Activated CD8-positive, alpha-beta memory T cell treated with anti-CD3 and anti-CD28 coated beads, Interleukin-2, amount 10 ng/mL, durations not matched to agents 7 days and 5 days (primary cell): ENCODE data around the gene RABGEF1. TPM values are rescaled to one million over a fixed set of nuclear protein-coding genes. Genes with fewer than 3 reads are reported as not detected.
A peak's percentile ranks its signal among the peaks of the same experiment; 100 is the strongest.
"Not testable (repeated sequence)": the region's sequence is repeated elsewhere in the genome, so short reads cannot be mapped to it uniquely, and the experiment has no call there.

ENCODE experiments used
- ATAC-seq: fragments of 150-1000 bp; cut with Tn5 transposase; one replicate; pipeline ENCODE4 v1.10.0; 2021; ENCODE audit warnings: moderate library complexity
- CTCF ChIA-PET: fragments of 350-600 bp; sonication (Branson Sonifier 250); formaldehyde crosslinking; loops from one replicate; lab custom pipeline; 2021; ENCODE audit warnings: antibody characterized with exemption; lab: Charles Lee
- DNase-seq: peaks from one replicate; pipeline ENCODE4 v3.0.0-alpha.2; 2020
- H3K27ac Mint-ChIP-seq: one replicate; pipeline ENCODE4 v1.8.0; 2021; ENCODE audit warnings: mild to moderate bottlenecking, mixed read lengths
- H3K27me3 Mint-ChIP-seq: one replicate; pipeline ENCODE4 v1.8.0; 2021; ENCODE audit warnings: mixed read lengths
- H3K36me3 Mint-ChIP-seq: one replicate; pipeline ENCODE4 v1.8.0; 2021; ENCODE audit warnings: mild to moderate bottlenecking, mixed read lengths
- H3K4me1 Mint-ChIP-seq: one replicate; pipeline ENCODE4 v1.8.0; 2021; ENCODE audit warnings: mixed read lengths
- H3K4me3 Mint-ChIP-seq: one replicate; pipeline ENCODE4 v1.8.0; 2021; ENCODE audit warnings: mild to moderate bottlenecking, moderate library complexity, mixed read lengths
- H3K9me3 Mint-ChIP-seq: one replicate; pipeline ENCODE4 v1.8.0; 2022; ENCODE audit warnings: low read depth, mixed read lengths
- total RNA-seq, 2 experiments: library from RNA; stranded (reverse); gene quantifications; one replicate each; pipeline ENCODE4 v1.2.3, GENCODE V29; 2021

The RABGEF1 gene
- total RNA-seq, 2 experiments from 2014 or later, result 21.7 to 25.6 TPM

- peak; percentile 59 for DNase-seq
- peaks cover 23% of the 10 kb centered on the region for H3K4me1 Mint-ChIP-seq
These were observed 606 bp upstream of the RABGEF1 start for GRCh38 chr7:66739953-66740301.

GRCh38 chr7:66740980-66741709 is 612 bp downstream of the RABGEF1 start:
- not testable (repeated sequence) for H3K9me3 Mint-ChIP-seq

More at GRCh38 chr7:66739953-66740301, 606 bp upstream of the RABGEF1 start:
- no peaks in the 10 kb centered on the region for H3K27me3 Mint-ChIP-seq
- ATAC-seq, result peak; percentile 8
- H3K27ac Mint-ChIP-seq, result peak overlapping the region; percentile 99
- CTCF ChIA-PET, result interaction anchor here (1.0 to 2.6 kb wide), 2 partner anchors 112 to 246 kb away, joined by 3 to 7 read pairs; partner anchors contain the start of gene KCTD7
- peak overlapping the region; percentile 98 for H3K4me3 Mint-ChIP-seq
- H3K9me3 Mint-ChIP-seq, result peaks cover 4% of the 10 kb centered on the region
- H3K36me3 Mint-ChIP-seq, result peaks cover 28% of the 10 kb centered on the region

GRCh38 chr7:66741710-66742049 is 1.1 kb downstream of the RABGEF1 start:
- peak overlapping the region; percentile 98 for H3K4me3 Mint-ChIP-seq
- H3K36me3 Mint-ChIP-seq, result peaks cover 15% of the 10 kb centered on the region
- CTCF ChIA-PET, result interaction anchor here (0.6 kb wide), 1 partner anchor 84 kb away, joined by 3 read pairs; no protein-coding TSS in a partner anchor
- H3K4me1 Mint-ChIP-seq, result peaks cover 24% of the 10 kb centered on the region
- no peaks in the 10 kb centered on the region for H3K27me3 Mint-ChIP-seq
- H3K9me3 Mint-ChIP-seq, result no peaks in the 10 kb centered on the region
- no peak for ATAC-seq
- DNase-seq, result no peak
- no peak overlapping the region for H3K27ac Mint-ChIP-seq

More at GRCh38 chr7:66740980-66741709, 612 bp downstream of the RABGEF1 start:
- Mint-ChIP-seq H3K27ac (peak overlapping the region; percentile 99), H3K36me3 (peaks cover 18% of the 10 kb centered on the region), H3K4me3 (peak overlapping the region; percentile 98), H3K4me1 (peaks cover 27% of the 10 kb centered on the region)
- DNase-seq (peak; percentile 70), ATAC-seq (peak; percentile 34)
- CTCF ChIA-PET, result interaction anchor here (0.6 to 2.6 kb wide), 3 partner anchors 83 to 247 kb away, joined by 3 to 7 read pairs (median 3); partner anchors contain the start of gene KCTD7
- H3K27me3 Mint-ChIP-seq, result not testable (repeated sequence)

DNA sequence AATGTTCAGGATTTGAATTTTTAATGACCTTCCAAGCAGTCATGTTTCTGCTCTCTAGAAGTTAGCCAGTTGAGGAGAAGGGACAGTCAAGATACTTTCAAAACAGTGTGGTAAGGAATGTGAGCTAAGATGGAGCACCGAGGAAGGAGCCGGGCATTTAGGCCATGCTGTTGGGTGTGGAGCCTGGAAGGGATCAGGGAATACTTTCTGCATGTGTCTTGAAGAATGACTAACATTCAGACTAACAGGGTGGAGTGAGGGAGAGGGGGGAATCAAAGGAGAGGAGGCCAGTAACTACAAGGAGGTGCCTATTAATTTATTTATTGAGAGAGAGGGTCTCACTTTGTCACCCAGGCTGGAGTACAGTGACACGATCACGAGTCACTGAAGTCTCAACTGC is 1.8 kb downstream of the RABGEF1 start:
- Mint-ChIP-seq H3K4me1 (peaks cover 26% of the 10 kb centered on the region), H3K36me3 (peaks cover 10% of the 10 kb centered on the region), H3K27ac (peak overlapping the region; percentile 68)
- DNase-seq, H3K27me3 Mint-ChIP-seq, H3K9me3 Mint-ChIP-seq, H3K4me3 Mint-ChIP-seq, ATAC-seq: not testable (repeated sequence)
- CTCF ChIA-PET, result interaction anchor here (0.9 kb wide), 1 partner anchor 30 kb away, joined by 5 read pairs; no protein-coding TSS in a partner anchor

DNA sequence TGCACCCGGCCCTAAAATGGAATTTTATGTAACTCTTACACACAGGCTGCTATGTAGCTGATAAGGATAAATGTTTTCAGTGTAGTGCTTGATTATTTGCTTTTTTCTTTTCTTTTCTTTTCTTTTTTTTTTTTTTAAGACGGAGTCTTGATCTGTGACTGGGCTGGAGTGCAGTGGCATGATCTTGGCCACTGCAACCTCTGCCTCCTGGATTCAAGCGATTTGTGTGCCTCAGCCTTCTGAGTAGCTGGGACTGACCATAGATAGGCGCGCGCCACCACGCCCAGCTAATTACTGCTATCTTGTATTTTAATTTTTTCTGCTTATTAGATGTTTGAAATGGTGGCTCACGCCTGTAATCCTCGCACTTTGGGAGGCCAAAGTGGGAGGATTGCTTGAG is 3.4 kb downstream of the RABGEF1 start:
- ATAC-seq, result no peak
- Mint-ChIP-seq H3K36me3 (peaks cover 9% of the 10 kb centered on the region), H3K27me3 (no peaks in the 10 kb centered on the region), H3K4me1 (peaks cover 26% of the 10 kb centered on the region), H3K27ac (no peak overlapping the region), H3K9me3 (no peaks in the 10 kb centered on the region), H3K4me3 (no peak overlapping the region)
- DNase-seq, result no peak
- CTCF ChIA-PET, result interaction anchor here (0.7 kb wide), 2 partner anchors 70 to 186 kb away, joined by 3 to 4 read pairs; no protein-coding TSS in a partner anchor

DNA sequence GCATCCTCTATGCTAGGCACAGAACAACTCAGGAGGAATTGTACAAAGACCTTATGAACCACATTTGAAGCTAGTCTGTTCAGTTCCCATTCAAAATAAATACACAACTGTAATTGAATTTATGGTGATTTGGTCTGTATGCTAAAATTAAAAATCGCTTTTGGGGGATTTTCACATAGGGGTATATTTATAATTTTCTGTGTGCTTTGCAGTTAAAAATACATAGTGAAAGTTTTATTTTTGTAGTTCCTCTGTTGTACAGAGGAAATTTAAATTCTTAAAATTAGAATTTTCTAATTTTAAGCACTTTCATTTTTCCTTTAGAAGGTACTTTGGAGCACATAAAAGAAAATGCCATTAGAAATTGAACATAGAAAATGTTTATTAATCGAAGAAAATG is 6.9 kb downstream of the RABGEF1 start:
- Mint-ChIP-seq H3K9me3 (no peaks in the 10 kb centered on the region), H3K36me3 (peaks cover 6% of the 10 kb centered on the region), H3K27me3 (no peaks in the 10 kb centered on the region), H3K27ac (no peak overlapping the region), H3K4me3 (no peak overlapping the region), H3K4me1 (peaks cover 25% of the 10 kb centered on the region)
- CTCF ChIA-PET, result no interaction called here
- ATAC-seq (no peak), DNase-seq (no peak)

- Mint-ChIP-seq H3K27me3 (no peaks in the 10 kb centered on the region), H3K36me3 (peaks cover 6% of the 10 kb centered on the region), H3K27ac (no peak overlapping the region), H3K4me1 (peaks cover 24% of the 10 kb centered on the region), H3K4me3 (no peak overlapping the region), H3K9me3 (no peaks in the 10 kb centered on the region)
- ATAC-seq, result no peak
- CTCF ChIA-PET, result no interaction called here
- DNase-seq, result no peak
These were observed 7.5 kb downstream of the RABGEF1 start for GRCh38 chr7:66747881-66748511.

GRCh38 chr7:66748791-66749190 is 8.3 kb downstream of the RABGEF1 start:
- H3K9me3 Mint-ChIP-seq, result no peaks in the 10 kb centered on the region
- peaks cover 24% of the 10 kb centered on the region for H3K4me1 Mint-ChIP-seq
- no peaks in the 10 kb centered on the region for H3K27me3 Mint-ChIP-seq
- no peak for DNase-seq
- ATAC-seq, result no peak
- no peak overlapping the region for H3K4me3 Mint-ChIP-seq
- CTCF ChIA-PET, result no interaction called here
- no peak overlapping the region for H3K27ac Mint-ChIP-seq
- peaks cover 6% of the 10 kb centered on the region for H3K36me3 Mint-ChIP-seq

- no peaks in the 10 kb centered on the region for H3K9me3 Mint-ChIP-seq
- H3K36me3 Mint-ChIP-seq, result peaks cover 2% of the 10 kb centered on the region
- ATAC-seq (no peak), DNase-seq (no peak)
- CTCF ChIA-PET, result no interaction called here
- H3K4me3 Mint-ChIP-seq, result no peak overlapping the region
- H3K27ac Mint-ChIP-seq, result no peak overlapping the region
- no peaks in the 10 kb centered on the region for H3K27me3 Mint-ChIP-seq
- peaks cover 25% of the 10 kb centered on the region for H3K4me1 Mint-ChIP-seq
These were observed 11.4 kb downstream of the RABGEF1 start for GRCh38 chr7:66751945-66752344.

DNA sequence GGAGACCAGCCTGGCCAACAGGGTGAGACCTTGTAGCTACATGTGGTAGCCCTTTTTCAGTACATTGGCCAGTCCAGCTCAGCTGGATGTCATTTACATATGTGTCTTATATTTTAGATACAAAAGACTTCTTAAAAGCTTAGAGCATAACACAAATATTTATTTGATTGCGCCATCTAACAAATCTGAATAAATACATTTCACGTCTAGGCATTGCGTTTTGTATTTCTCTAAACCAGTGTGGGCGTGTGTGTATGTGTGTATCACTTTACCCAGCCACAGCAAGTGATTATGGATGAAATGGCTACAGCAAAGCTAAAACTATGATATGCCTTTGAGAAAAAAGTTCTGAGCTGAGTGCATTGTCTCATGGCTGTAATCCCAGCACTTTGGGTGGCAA is 14.0 kb downstream of the RABGEF1 start:
- no peak overlapping the region for H3K4me3 Mint-ChIP-seq
- no peaks in the 10 kb centered on the region for H3K36me3 Mint-ChIP-seq
- peaks cover 42% of the 10 kb centered on the region for H3K4me1 Mint-ChIP-seq
- DNase-seq (no peak), ATAC-seq (no peak)
- H3K27ac Mint-ChIP-seq, result no peak overlapping the region
- CTCF ChIA-PET, result interaction anchor here (1.5 kb wide), 1 partner anchor 197 kb away, joined by 4 read pairs; no protein-coding TSS in a partner anchor
- no peaks in the 10 kb centered on the region for H3K27me3 Mint-ChIP-seq
- no peaks in the 10 kb centered on the region for H3K9me3 Mint-ChIP-seq

DNA sequence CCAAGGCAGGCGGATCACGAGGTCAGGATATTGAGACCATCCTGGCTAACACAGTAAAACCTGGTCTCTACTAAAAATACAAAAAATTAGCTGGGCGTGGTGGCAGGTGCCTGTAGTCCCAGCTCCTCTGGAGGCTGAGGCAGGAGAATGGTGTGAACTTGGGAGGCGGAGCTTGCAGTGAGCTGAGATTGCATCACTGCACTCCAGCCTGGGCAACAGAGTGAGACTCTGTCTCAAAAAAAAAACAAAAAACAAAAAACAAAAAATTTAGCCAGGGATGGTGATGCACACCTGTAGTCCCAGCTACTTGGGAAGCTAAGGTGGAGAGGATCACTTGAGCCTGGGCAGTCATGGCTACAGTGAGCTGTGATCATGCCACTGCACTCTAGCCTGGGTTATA is 14.5 kb downstream of the RABGEF1 start:
- DNase-seq, H3K9me3 Mint-ChIP-seq, H3K36me3 Mint-ChIP-seq, H3K27ac Mint-ChIP-seq, ATAC-seq, H3K4me3 Mint-ChIP-seq, H3K27me3 Mint-ChIP-seq: not testable (repeated sequence)
- peaks cover 41% of the 10 kb centered on the region for H3K4me1 Mint-ChIP-seq
- CTCF ChIA-PET, result interaction anchor here (1.5 kb wide), 1 partner anchor 198 kb away, joined by 4 read pairs; no protein-coding TSS in a partner anchor

GRCh38 chr7:66756227-66756626 is 15.7 kb downstream of the RABGEF1 start:
- H3K36me3 Mint-ChIP-seq, H3K4me3 Mint-ChIP-seq, H3K27me3 Mint-ChIP-seq, ATAC-seq, DNase-seq, CTCF ChIA-PET, H3K9me3 Mint-ChIP-seq: not testable (repeated sequence)
- peaks cover 38% of the 10 kb centered on the region for H3K4me1 Mint-ChIP-seq
- H3K27ac Mint-ChIP-seq, result peak overlapping the region; percentile 62

DNA sequence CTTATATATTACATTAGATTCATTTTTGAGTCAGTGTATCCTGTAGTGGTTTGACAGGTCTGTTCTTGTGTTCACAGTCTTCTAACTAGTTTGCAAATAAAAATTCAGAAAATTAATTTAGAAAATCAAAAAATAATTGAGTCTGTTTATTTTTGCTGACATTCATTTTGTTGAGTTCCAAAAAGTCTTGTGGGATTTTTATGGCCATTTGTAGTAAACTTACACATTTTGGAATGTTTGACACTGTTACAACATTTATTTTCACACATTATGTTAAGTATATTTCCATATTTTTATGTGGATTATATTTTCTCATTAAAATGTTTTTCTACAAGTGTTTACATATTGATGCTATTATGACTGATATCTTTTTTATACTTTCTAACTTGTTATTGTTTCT is 16.4 kb downstream of the RABGEF1 start:
- CTCF ChIA-PET, result no interaction called here
- ATAC-seq (no peak), DNase-seq (no peak)
- H3K36me3 Mint-ChIP-seq, result no peaks in the 10 kb centered on the region
- peaks cover 36% of the 10 kb centered on the region for H3K4me1 Mint-ChIP-seq
- H3K27ac Mint-ChIP-seq, result no peak overlapping the region
- no peaks in the 10 kb centered on the region for H3K27me3 Mint-ChIP-seq
- H3K9me3 Mint-ChIP-seq, result no peaks in the 10 kb centered on the region
- H3K4me3 Mint-ChIP-seq, result no peak overlapping the region

DNA sequence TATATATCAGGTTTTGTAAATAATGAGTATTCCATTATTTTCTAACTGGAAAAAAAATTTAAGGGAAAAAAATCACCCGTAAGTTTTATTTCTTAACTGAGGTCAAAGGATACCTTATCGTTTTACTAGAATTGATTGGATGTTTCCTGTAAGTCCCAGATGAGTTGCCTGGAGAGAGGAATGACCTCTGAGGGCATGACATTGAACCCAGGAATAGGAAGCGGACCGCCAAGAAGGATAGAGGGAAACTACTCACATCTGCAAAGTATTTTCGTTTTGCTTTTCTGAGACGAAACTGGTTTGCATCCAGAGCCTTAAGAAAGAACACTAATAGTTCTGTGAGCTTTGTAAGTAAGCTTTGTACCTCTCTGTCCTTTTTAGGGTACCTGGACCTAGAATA is 17.4 kb downstream of the RABGEF1 start:
- H3K4me1 Mint-ChIP-seq, result peaks cover 33% of the 10 kb centered on the region
- H3K4me3 Mint-ChIP-seq, result no peak overlapping the region
- peaks cover 1% of the 10 kb centered on the region for H3K9me3 Mint-ChIP-seq
- H3K27me3 Mint-ChIP-seq, result no peaks in the 10 kb centered on the region
- no peak for DNase-seq
- ATAC-seq, result no peak
- CTCF ChIA-PET, result no interaction called here
- H3K27ac Mint-ChIP-seq, result no peak overlapping the region
- H3K36me3 Mint-ChIP-seq, result peaks cover 3% of the 10 kb centered on the region
